BJ (cell line): Measurements from ENCODE around the gene KIAA2012. TPM values are rescaled to one million over a fixed set of nuclear protein-coding genes. Genes with fewer than 3 reads are reported as not detected.

Source experiments
- CTCF ChIA-PET: fragments of 350-600 bp; formaldehyde crosslinking; extraction: SDS; loops from one replicate; lab custom pipeline; 2021; ENCODE audit warnings: antibody characterized with exemption, inconsistent platforms; lab: Yijun Ruan, JAX
- POLR2A ChIA-PET: fragments of 300-600 bp; sonication (Branson Sonifier 250); formaldehyde crosslinking; extraction: SDS; loops from one replicate; lab custom pipeline; 2021; ENCODE audit warnings: antibody characterized with exemption; lab: Charles Lee
- DNase-seq: peaks from one replicate; pipeline ENCODE4 v3.0.0-alpha.2; 2011; ENCODE audit warnings: low read depth
- H3K27me3 ChIP-seq: 2 replicates; pipeline ENCODE4 v1.6.0; 2011; ENCODE audit warnings: low read length; ENCODE audit not compliant: control insufficient read depth, insufficient read depth
- H3K36me3 ChIP-seq: 2 replicates; pipeline ENCODE4 v1.5.1; 2011; ENCODE audit warnings: low read length; ENCODE audit not compliant: control insufficient read depth, insufficient read depth
- H3K4me3 ChIP-seq: 2 replicates; pipeline ENCODE4 v1.5.1; 2011; ENCODE audit warnings: low read depth, mild to moderate bottlenecking, control low read depth, low read length
- CTCF ChIP-seq: IDR thresholded peaks from 2 replicates; pipeline ENCODE4 v1.5.1; 2011; ENCODE audit warnings: low read depth, mild to moderate bottlenecking, control low read depth, inconsistent platforms, low read length, moderate library complexity; ENCODE audit not compliant: insufficient read depth
- polyA plus RNA-seq: library from polyadenylated mRNA; depleted of rRNA; stranded (reverse); fragments of >200 nt; gene quantifications from 2 replicates; pipeline ENCODE4 v1.2.3, GENCODE V29; 2011

Gene KIAA2012
- polyA plus RNA-seq, 1 experiment, result 0.13 TPM

GRCh38 chr2:202201220-202202160, 128.4 kb downstream of the KIAA2012 start:
- H3K27me3 ChIP-seq, result no peaks in the 10 kb centered on the region
- ChIA-PET POLR2A (no interaction called here), CTCF (no interaction called here)
- no peak for DNase-seq
- H3K36me3 ChIP-seq, result no peaks in the 10 kb centered on the region
- H3K4me3 ChIP-seq, result no peak overlapping the region
- no peak for TF ChIP-seq CTCF

- ChIA-PET CTCF (interaction anchor here (0.6 kb wide), 1 partner anchor 13 kb away, joined by 3 read pairs; no protein-coding TSS in a partner anchor), POLR2A (no interaction called here)
- Histone ChIP-seq H3K27me3 (no peaks in the 10 kb centered on the region), H3K36me3 (peaks cover 2% of the 10 kb centered on the region; the same call in 1 of the 2 replicates), H3K4me3 (no peak overlapping the region)
- DNase-seq, result no peak
- TF ChIP-seq CTCF, result no peak
These were observed 130.3 kb downstream of the KIAA2012 start for GRCh38 chr2:202203348-202203747.

GRCh38 chr2:202204855-202205254, 131.8 kb downstream of the KIAA2012 start:
- TF ChIP-seq CTCF, result no peak
- ChIA-PET CTCF (no interaction called here), POLR2A (no interaction called here)
- no peak for DNase-seq
- H3K4me3 ChIP-seq, result no peak overlapping the region
- H3K36me3 ChIP-seq, result peaks cover 2% of the 10 kb centered on the region; the same call in 1 of the 2 replicates
- H3K27me3 ChIP-seq, result no peaks in the 10 kb centered on the region

GRCh38 chr2:202208526-202208925, 135.5 kb downstream of the KIAA2012 start:
- Histone ChIP-seq H3K36me3 (peaks cover 2% of the 10 kb centered on the region; the same call in 1 of the 2 replicates), H3K27me3 (no peaks in the 10 kb centered on the region), H3K4me3 (no peak overlapping the region)
- no peak for TF ChIP-seq CTCF
- ChIA-PET POLR2A (no interaction called here), CTCF (interaction anchor here (0.6 kb wide), 2 partner anchors 97 to 294 kb away, joined by 3 to 4 read pairs; no protein-coding TSS in a partner anchor)
- DNase-seq, result no peak

- CTCF ChIA-PET, result no interaction called here
- Histone ChIP-seq H3K36me3 (no peaks in the 10 kb centered on the region), H3K4me3 (no peak overlapping the region), H3K27me3 (no peaks in the 10 kb centered on the region)
- DNase-seq, result no peak
- POLR2A ChIA-PET, result no interaction called here
- no peak for TF ChIP-seq CTCF
These were observed 142.1 kb downstream of the KIAA2012 start for GRCh38 chr2:202215179-202215578.
